DLD1 (cell line): ENCODE data around the gene LTBP1.
"Not testable (repeated sequence)": the region's sequence is repeated elsewhere in the genome, so short reads cannot be mapped to it uniquely, and the experiment has no call there.

ENCODE experiments used
- in situ Hi-C: cut with HindIII; loops from 2 replicates; pipeline ENCODE4 v1.10.0; 2017; ENCODE audit warnings: low sequenced_read_pairs

Gene LTBP1

GRCh38 chr2:33389695-33390094 lies 442.9 kb downstream of the LTBP1 start:
- in situ Hi-C loops = not testable (repeated sequence)

DNA sequence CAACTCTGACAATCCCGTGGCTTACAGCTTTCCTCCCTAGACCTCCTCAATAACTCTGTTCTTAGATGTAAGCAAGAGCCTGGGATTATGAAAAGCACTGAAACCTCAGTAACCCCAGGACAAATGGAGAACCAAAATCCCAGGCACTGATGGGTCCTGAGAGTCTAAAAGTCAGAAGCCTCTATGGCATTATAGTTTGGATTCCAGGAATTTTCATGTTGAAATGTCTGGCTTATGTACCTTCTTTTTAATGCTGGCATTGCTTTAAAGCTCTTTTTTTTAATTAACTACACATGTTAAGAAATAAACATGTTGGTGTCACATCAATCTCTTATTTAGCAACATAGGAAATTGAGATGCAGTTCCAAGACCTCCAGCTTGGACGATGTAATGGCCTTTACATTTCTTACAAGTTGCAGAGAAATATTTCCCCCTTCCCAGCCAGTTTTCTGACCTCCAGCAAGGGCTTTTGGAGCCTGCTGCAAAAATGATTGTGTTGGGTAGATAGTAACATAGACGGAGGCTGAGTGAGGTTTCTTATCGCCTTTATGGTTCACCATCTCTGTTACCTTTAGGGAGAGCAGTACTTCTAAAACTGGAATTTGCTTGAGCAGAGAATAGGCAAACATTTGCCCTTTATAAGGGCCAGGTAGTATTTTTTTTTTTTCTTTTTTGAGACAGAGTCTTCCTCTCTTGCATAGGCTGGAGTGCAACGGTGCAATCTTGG lies 444.9 kb downstream of the LTBP1 start:
- in situ Hi-C loops = no loop called here

GRCh38 chr2:33392366-33392765 lies 445.6 kb downstream of the LTBP1 start:
- in situ Hi-C loops = no loop called here

- in situ Hi-C loops = no loop called here
Observed at GRCh38 chr2:33395034-33395433, 448.3 kb downstream of the LTBP1 start.

DNA sequence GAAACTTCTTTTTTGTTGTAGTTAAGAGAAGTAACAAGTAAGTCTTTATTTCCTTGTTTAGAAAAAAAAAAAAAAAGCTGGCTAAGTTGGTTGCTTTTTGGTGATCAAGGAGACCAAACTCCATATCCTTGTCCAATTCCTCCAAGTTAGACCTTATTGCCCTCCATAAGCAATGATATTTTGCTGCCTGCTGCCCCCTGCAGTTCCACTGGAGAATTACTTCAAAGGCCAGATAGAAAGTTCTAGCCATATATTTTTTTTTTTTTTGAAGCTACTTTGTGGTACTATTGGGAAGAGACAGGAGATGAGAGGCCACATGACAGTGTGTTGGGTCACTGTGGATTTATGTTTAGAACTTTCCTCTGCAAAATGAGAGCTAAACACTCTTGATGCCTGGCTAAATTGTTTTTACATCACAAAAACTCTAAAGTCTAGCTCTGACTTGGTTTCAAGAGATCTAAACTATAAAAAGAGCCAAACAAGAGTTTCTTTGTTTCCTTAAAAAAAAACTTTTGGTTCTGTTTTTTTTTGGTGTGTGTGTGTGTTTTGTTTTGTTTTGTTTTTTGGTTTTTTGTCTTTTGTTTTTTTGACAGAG lies 449.0 kb downstream of the LTBP1 start:
- in situ Hi-C loops = no loop called here

DNA sequence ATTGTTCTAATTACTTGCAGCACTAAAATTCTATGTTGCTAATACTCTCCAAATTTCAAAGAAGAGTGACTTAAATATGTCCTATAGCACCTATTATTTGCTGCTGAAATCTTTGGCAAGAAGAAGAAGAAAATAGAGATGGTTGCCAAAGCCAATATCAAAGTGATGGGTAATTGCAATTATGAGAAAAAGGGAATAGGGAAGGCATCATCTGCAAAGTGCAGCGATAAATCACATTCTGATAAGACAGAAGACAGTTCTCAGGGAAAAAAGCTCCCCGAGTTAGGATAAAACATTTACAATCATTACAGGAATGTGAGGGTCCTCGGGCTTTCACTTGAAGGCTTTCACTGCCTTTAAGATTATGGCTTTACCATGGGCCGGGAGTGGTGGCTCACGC lies 457.6 kb downstream of the LTBP1 start:
- in situ Hi-C loops = no loop called here

- in situ Hi-C loops = no loop called here
Observed at GRCh38 chr2:33406622-33407021, 459.9 kb downstream of the LTBP1 start.

DNA sequence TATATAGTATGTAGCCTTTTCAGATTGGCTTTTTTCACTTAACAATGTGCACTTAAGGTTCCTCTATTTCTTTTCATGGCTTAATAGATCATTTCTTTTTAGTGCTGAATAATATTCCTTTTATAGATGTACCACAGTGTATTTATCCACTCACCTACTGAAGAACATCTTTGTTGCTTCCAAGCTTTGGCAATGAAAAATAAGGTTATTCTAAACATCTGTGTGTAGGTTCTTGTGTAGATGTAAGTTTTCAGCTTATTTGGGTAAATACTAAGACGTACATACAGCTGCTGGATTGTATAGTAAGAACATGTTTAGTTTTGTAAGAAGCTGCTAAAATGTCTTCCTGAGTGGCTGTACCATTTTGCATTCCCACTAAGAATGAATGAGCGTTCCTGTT lies 461.4 kb downstream of the LTBP1 start:
- in situ Hi-C loops = no loop called here

- in situ Hi-C loops = no loop called here
Observed at GRCh38 chr2:33409417-33409955, 462.7 kb downstream of the LTBP1 start.

- in situ Hi-C loops = no loop called here
Observed at GRCh38 chr2:33411765-33412164, 465.0 kb downstream of the LTBP1 start.

DNA sequence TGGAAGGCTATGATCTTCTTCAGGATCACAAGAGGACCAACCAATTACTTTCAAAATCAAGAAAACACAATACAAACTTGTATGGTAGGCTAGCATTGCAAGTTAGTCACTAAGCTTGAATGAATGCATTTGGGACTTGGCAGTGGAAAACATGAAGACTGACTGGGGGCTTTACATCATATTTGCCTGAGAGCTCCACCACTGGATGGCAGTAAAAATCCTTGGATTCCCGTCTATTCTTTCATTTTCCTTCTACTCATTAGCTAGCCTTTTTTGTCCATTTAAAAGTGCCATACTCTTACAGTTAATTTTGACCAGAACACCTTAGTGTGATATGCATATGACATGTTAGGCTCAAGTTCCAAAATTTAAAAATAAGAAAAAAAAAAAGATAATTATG lies 466.2 kb downstream of the LTBP1 start:
- in situ Hi-C loops = no loop called here

GRCh38 chr2:33419581-33420200 lies 472.9 kb downstream of the LTBP1 start:
- in situ Hi-C loops = no loop called here

GRCh38 chr2:33420726-33421125 lies 474.0 kb downstream of the LTBP1 start:
- in situ Hi-C loops = no loop called here

DNA sequence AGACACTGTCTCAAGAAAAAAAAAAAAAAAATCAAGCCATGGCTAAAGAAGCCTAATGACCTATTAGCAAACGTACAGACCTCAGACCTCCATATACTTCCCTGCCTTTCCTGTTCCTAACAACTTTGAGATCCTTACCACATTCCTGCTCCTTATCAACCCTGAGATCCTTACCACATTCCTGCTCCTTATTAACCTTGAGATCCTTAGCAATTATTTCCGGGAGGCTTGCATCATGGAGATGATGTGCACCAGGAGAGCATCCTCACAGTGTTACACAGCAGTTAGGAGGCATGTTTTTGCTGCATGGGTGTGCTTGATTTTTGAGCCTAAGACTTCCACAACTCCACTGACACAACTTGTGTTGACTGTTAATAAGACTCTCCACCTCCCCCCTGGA lies 475.1 kb downstream of the LTBP1 start:
- in situ Hi-C loops = no loop called here

DNA sequence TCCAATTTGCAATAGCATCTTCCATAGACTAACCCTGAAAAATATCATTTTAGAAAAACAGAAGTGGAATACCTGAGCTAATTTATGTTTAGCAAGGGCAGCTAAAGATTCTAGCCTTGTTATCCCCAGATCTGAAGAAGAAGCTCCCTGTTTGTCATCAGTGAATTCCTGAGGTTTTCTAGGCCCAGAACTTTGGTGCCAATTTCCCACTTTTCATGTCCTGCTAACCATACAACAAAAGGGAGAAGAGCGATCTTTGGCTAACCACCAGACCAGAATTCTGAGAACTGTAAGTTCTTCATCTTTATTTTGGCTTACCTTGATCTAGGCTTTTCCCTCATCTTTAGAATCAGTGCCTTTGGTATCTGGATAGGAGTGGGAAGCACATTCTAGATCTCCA lies 478.4 kb downstream of the LTBP1 start:
- in situ Hi-C loops = no loop called here

GRCh38 chr2:33425586-33426031 lies 478.9 kb downstream of the LTBP1 start:
- in situ Hi-C loops = no loop called here

GRCh38 chr2:33426666-33427231 lies 480.0 kb downstream of the LTBP1 start:
- in situ Hi-C loops = no loop called here

GRCh38 chr2:33430077-33430476 lies 483.3 kb downstream of the LTBP1 start:
- in situ Hi-C loops = no loop called here

GRCh38 chr2:33430856-33431255 lies 484.1 kb downstream of the LTBP1 start:
- in situ Hi-C loops = no loop called here

GRCh38 chr2:33432871-33433270 lies 486.1 kb downstream of the LTBP1 start:
- in situ Hi-C loops = no loop called here
